ENCODE results near the gene PGPEP1.

PGPEP1 gene

DNA sequence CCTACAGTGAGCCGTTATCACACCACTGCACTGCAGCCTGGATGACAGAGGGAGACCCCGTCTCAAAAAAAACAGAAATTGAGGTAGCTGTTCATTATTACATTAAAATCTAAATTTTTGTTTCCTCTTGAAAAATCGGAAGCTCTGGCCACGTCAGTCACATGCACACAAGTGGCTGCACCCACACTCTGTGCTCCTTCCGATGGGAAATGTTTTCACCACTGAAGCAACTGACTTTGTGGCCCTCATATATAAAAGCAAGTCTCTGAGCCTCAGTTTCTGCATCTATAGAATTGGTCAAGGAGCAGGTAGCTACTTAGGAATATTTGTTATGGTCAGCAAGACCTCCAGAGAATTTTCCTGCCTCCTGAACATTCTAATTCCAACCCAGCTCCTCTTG, 52.5 kb downstream of the PGPEP1 start:
- no peaks in the 10 kb centered on the region for H3K9me2 ChIP-seq (ENCODE audit: low read depth, low read length)
- H2AFZ ChIP-seq (ENCODE audit: low read length), result no peak overlapping the region
- H3K27me3 ChIP-seq (ENCODE audit: insufficient read depth, low read length), result peaks cover 20% of the 10 kb centered on the region; the same call in 1 of the 2 replicates
- TF ChIP-seq EZH2 (IDR thresholded peaks at IDR 0.05; ENCODE audit: borderline replicate concordance, low read length), result no peak
- TF ChIP-seq, protein P1, sequence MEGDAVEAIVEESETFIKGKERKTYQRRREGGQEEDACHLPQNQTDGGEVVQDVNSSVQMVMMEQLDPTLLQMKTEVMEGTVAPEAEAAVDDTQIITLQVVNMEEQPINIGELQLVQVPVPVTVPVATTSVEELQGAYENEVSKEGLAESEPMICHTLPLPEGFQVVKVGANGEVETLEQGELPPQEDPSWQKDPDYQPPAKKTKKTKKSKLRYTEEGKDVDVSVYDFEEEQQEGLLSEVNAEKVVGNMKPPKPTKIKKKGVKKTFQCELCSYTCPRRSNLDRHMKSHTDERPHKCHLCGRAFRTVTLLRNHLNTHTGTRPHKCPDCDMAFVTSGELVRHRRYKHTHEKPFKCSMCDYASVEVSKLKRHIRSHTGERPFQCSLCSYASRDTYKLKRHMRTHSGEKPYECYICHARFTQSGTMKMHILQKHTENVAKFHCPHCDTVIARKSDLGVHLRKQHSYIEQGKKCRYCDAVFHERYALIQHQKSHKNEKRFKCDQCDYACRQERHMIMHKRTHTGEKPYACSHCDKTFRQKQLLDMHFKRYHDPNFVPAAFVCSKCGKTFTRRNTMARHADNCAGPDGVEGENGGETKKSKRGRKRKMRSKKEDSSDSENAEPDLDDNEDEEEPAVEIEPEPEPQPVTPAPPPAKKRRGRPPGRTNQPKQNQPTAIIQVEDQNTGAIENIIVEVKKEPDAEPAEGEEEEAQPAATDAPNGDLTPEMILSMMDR (IDR thresholded peaks at IDR 0.05; ENCODE audit: low read length), result no peak
- H3K27ac ChIP-seq (ENCODE audit: low read depth, low read length, poor library complexity, severe bottlenecking), result no peak overlapping the region
- H3K4me2 ChIP-seq (ENCODE audit: low read length), result no peak overlapping the region
- H3K79me2 ChIP-seq (ENCODE audit: insufficient read depth, low read length), result no peaks in the 10 kb centered on the region
- no peaks in the 10 kb centered on the region for H4K20me1 ChIP-seq (ENCODE audit: insufficient read depth, low read length)
- no peak overlapping the region for H3K4me3 ChIP-seq (ENCODE audit: low read depth, low read length, poor library complexity, severe bottlenecking)
- H3K36me3 ChIP-seq (ENCODE audit: insufficient read depth, low read length), result no peaks in the 10 kb centered on the region
- peaks cover 35% of the 10 kb centered on the region for H3K4me1 ChIP-seq (ENCODE audit: insufficient read depth, low read length, severe bottlenecking)
- H3F3A ChIP-seq (ENCODE audit: insufficient read depth, low read length), result no peaks in the 10 kb centered on the region
- no peaks in the 10 kb centered on the region for H3K9me3 ChIP-seq (ENCODE audit: low read length)
- H3K9ac ChIP-seq (ENCODE audit: low read length), result no peak overlapping the region

DNA sequence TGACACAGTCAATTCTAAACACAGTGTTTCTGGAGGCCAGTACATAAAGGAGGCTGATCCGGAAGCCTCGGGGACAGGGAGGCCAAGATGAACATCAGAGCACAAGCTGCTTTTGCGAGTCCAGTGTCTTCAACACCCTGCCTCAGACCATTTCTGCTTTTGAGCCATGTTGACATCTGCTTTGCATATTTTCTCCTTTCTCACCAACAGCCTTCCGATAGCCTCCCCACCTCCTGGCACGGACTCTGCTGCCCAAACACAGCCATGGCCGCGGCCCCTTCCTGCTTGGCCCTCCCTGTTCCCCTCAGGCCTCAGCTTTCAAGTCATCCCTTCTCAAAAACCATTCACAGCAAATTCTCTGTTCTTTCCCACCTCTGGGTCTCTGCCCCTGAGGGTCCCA, 53.4 kb downstream of the PGPEP1 start:
- no peak for TF ChIP-seq EZH2 (IDR thresholded peaks at IDR 0.05; ENCODE audit: borderline replicate concordance, low read length)
- TF ChIP-seq, protein P1 (IDR thresholded peaks at IDR 0.05; ENCODE audit: low read length), result no peak
- Histone ChIP-seq H3K36me3 (ENCODE audit: insufficient read depth, low read length) (no peaks in the 10 kb centered on the region), H3K79me2 (ENCODE audit: insufficient read depth, low read length) (no peaks in the 10 kb centered on the region), H3K4me2 (ENCODE audit: low read length) (no peak overlapping the region; the same call in 1 of the 2 replicates), H3K4me1 (ENCODE audit: insufficient read depth, low read length, severe bottlenecking) (peaks cover 28% of the 10 kb centered on the region), H3K4me3 (ENCODE audit: low read depth, low read length, poor library complexity, severe bottlenecking) (no peak overlapping the region), H3K9ac (ENCODE audit: low read length) (no peak overlapping the region), H3K9me3 (ENCODE audit: low read length) (no peaks in the 10 kb centered on the region), H3F3A (ENCODE audit: insufficient read depth, low read length) (no peaks in the 10 kb centered on the region), H3K27ac (ENCODE audit: low read depth, low read length, poor library complexity, severe bottlenecking) (no peak overlapping the region), H3K9me2 (ENCODE audit: low read depth, low read length) (no peaks in the 10 kb centered on the region), H3K27me3 (ENCODE audit: insufficient read depth, low read length) (peaks cover 20% of the 10 kb centered on the region; the same call in 1 of the 2 replicates), H4K20me1 (ENCODE audit: insufficient read depth, low read length) (no peaks in the 10 kb centered on the region), H2AFZ (ENCODE audit: low read length) (no peak overlapping the region)

DNA sequence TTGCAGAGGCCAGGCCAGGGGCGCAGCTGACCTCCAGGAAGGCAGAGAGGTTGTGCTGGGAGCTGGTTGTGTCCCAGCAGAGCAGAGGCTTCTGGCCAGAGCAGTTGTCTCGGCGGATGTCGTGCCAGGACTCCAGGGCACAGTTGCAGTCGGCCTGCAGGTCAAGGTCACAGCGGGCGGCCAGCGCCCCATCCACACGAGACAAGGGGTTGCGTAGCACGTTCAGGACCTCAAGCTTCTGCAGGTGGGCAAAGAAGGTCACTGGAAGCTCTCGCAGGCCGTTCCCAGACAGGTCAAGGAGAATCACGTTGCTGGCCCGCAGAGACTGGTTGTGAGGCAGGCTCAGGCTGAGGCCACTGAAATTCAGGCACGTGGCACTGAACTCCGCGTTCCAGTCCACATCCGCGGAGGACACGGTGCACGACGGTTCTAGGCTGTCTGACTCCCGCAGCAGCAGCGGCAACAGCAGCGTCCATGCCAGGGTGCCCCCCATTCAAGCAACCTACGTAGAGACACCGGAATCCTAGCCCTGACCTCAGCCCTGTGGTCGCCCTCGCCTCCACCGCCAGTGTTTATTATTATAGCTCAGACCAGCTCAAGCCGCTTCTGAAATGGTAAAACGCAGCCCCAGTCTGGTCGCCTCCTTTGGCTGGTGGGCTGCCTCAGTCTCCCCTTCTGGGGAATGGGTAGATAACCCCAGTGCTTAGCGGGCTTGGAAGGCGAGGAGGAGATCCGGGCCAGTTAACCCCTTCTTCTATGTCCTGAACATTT, 56.3 kb downstream of the PGPEP1 start:
- Histone ChIP-seq H3K79me2 (ENCODE audit: insufficient read depth, low read length) (no peaks in the 10 kb centered on the region), H2AFZ (ENCODE audit: low read length) (no peak overlapping the region), H3K4me1 (ENCODE audit: insufficient read depth, low read length, severe bottlenecking) (peaks cover 32% of the 10 kb centered on the region), H3K9me3 (ENCODE audit: low read length) (no peaks in the 10 kb centered on the region), H3K4me3 (ENCODE audit: low read depth, low read length, poor library complexity, severe bottlenecking) (peak overlapping the region; percentile 50), H3K9ac (ENCODE audit: low read length) (no peak overlapping the region; the same call in 1 of the 2 replicates), H3K27me3 (ENCODE audit: insufficient read depth, low read length) (peaks cover 8% of the 10 kb centered on the region; the same call in 1 of the 2 replicates), H3K4me2 (ENCODE audit: low read length) (peak overlapping the region; percentile 61; the same call in 1 of the 2 replicates), H4K20me1 (ENCODE audit: insufficient read depth, low read length) (no peaks in the 10 kb centered on the region), H3K27ac (ENCODE audit: low read depth, low read length, poor library complexity, severe bottlenecking) (no peak overlapping the region), H3K9me2 (ENCODE audit: low read depth, low read length) (no peaks in the 10 kb centered on the region), H3K36me3 (ENCODE audit: insufficient read depth, low read length) (no peaks in the 10 kb centered on the region), H3F3A (ENCODE audit: insufficient read depth, low read length) (no peaks in the 10 kb centered on the region)
- no peak for TF ChIP-seq EZH2 (IDR thresholded peaks at IDR 0.05; ENCODE audit: borderline replicate concordance, low read length)

Measured in OCI-LY1 (cell line).